SK-N-SH treated with all-trans-retinoic acid at 6 μM for 48 hours (cell line): ENCODE results near the gene RASD1.

ENCODE experiments used
- CSDC2 ChIP-seq: fragments of 250-450 bp; sonication (Bioruptor Pico); IDR thresholded peaks from 2 replicates; pipeline ENCODE4 v1.5.0; 2020; ENCODE audit warnings: mild to moderate bottlenecking, moderate library complexity
- ZFP30 ChIP-seq: fragments of 450-650 bp; formaldehyde crosslinking; IDR thresholded peaks from 2 replicates; pipeline ENCODE4 v1.5.0; 2022; ENCODE audit warnings: mild to moderate bottlenecking, moderate library complexity
- TF ChIP-seq, protein P1 (sequence below): fragments of 250-450 bp; sonication (Bioruptor Pico); IDR thresholded peaks from 2 replicates; pipeline ENCODE4 v1.5.0; 2020; ENCODE audit warnings: mild to moderate bottlenecking, moderate library complexity
- TF ChIP-seq, protein P2 (sequence below): fragments of 250-450 bp; sonication (Bioruptor Pico); IDR thresholded peaks from 2 replicates; pipeline ENCODE4 v1.5.1; 2021; ENCODE audit warnings: mild to moderate bottlenecking, moderate library complexity
- TF ChIP-seq, protein P3 (sequence below): fragments of 250-450 bp; sonication (Bioruptor Pico); IDR thresholded peaks from 2 replicates; pipeline ENCODE4 v1.5.1; 2020; ENCODE audit warnings: low read depth, mild to moderate bottlenecking, moderate library complexity

DNA sequence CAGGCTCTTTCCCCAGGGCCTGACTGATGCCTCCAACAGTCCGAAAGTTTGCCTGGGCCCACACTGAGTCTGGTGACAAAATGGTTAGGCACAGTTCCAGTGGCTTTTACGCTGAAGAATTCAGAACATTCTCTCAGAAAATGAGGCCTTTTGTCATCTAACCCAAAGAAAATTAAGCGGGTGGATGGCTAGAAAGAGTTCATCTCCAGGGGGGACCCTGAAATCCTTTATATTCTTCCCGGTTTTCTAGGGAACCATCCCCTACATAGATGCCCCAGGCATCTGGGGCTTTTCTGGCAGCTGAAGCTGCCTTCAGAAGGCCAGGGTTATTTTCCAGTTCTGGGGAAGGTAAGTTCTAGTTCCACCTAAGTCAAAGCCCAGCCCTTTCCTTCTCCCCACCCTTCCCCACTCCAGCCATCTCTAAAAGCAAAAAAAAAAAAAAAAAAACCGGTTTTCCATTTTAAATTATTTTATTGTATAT lies 2.2 kb downstream of the RASD1 start:
- TF ChIP-seq, protein P1, sequence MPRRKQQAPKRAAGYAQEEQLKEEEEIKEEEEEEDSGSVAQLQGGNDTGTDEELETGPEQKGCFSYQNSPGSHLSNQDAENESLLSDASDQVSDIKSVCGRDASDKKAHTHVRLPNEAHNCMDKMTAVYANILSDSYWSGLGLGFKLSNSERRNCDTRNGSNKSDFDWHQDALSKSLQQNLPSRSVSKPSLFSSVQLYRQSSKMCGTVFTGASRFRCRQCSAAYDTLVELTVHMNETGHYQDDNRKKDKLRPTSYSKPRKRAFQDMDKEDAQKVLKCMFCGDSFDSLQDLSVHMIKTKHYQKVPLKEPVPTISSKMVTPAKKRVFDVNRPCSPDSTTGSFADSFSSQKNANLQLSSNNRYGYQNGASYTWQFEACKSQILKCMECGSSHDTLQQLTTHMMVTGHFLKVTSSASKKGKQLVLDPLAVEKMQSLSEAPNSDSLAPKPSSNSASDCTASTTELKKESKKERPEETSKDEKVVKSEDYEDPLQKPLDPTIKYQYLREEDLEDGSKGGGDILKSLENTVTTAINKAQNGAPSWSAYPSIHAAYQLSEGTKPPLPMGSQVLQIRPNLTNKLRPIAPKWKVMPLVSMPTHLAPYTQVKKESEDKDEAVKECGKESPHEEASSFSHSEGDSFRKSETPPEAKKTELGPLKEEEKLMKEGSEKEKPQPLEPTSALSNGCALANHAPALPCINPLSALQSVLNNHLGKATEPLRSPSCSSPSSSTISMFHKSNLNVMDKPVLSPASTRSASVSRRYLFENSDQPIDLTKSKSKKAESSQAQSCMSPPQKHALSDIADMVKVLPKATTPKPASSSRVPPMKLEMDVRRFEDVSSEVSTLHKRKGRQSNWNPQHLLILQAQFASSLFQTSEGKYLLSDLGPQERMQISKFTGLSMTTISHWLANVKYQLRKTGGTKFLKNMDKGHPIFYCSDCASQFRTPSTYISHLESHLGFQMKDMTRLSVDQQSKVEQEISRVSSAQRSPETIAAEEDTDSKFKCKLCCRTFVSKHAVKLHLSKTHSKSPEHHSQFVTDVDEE (CRISPR knock-in tag): no peak
- TF ChIP-seq, protein P2, sequence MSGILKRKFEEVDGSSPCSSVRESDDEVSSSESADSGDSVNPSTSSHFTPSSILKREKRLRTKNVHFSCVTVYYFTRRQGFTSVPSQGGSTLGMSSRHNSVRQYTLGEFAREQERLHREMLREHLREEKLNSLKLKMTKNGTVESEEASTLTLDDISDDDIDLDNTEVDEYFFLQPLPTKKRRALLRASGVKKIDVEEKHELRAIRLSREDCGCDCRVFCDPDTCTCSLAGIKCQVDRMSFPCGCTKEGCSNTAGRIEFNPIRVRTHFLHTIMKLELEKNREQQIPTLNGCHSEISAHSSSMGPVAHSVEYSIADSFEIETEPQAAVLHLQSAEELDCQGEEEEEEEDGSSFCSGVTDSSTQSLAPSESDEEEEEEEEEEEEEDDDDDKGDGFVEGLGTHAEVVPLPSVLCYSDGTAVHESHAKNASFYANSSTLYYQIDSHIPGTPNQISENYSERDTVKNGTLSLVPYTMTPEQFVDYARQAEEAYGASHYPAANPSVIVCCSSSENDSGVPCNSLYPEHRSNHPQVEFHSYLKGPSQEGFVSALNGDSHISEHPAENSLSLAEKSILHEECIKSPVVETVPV: no peak
- TF ChIP-seq CSDC2 (no peak), ZFP30 (CRISPR knock-in tag) (no peak)
- TF ChIP-seq, protein P3, sequence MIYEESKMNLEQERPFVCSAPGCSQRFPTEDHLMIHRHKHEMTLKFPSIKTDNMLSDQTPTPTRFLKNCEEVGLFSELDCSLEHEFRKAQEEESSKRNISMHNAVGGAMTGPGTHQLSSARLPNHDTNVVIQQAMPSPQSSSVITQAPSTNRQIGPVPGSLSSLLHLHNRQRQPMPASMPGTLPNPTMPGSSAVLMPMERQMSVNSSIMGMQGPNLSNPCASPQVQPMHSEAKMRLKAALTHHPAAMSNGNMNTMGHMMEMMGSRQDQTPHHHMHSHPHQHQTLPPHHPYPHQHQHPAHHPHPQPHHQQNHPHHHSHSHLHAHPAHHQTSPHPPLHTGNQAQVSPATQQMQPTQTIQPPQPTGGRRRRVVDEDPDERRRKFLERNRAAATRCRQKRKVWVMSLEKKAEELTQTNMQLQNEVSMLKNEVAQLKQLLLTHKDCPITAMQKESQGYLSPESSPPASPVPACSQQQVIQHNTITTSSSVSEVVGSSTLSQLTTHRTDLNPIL (CRISPR knock-in tag): no peak
